SKM-1 treated with dmso at 0.1 percent for 144 hours (cell line): ENCODE measurements around the gene ALPK3.

ENCODE experiments used
- DNase-seq: peaks from one replicate; lab custom pipeline; 2025; ENCODE audit not compliant: unreplicated experiment; lab: John Stamatoyannopoulos, UW

The ALPK3 gene

GRCh38 chr15:84822653-84823281 is 5.6 kb downstream of the ALPK3 start:
- DNase-seq: no peak

GRCh38 chr15:84823282-84823878 is 6.2 kb downstream of the ALPK3 start:
- DNase-seq: no peak

- DNase-seq: no peak
Measured at GRCh38 chr15:84824260-84825007, 7.3 kb downstream of the ALPK3 start.

- DNase-seq: no peak
Measured at GRCh38 chr15:84826369-84826823, 9.2 kb downstream of the ALPK3 start.

GRCh38 chr15:84827246-84827645 is 10.1 kb downstream of the ALPK3 start:
- DNase-seq: no peak

- no peak for DNase-seq
Measured at GRCh38 chr15:84828086-84828908, 11.1 kb downstream of the ALPK3 start.

GRCh38 chr15:84829428-84829827 is 12.3 kb downstream of the ALPK3 start:
- no peak for DNase-seq

GRCh38 chr15:84830036-84830435 is 12.9 kb downstream of the ALPK3 start:
- DNase-seq: no peak

GRCh38 chr15:84831028-84831427 is 13.9 kb downstream of the ALPK3 start:
- DNase-seq: no peak

- DNase-seq: no peak
Measured at GRCh38 chr15:84831613-84832012, 14.5 kb downstream of the ALPK3 start.

- DNase-seq: no peak
Measured at GRCh38 chr15:84832448-84833040, 15.4 kb downstream of the ALPK3 start.

- DNase-seq: no peak
Measured at GRCh38 chr15:84833447-84834228, 16.5 kb downstream of the ALPK3 start.

GRCh38 chr15:84834229-84834955 is 17.2 kb downstream of the ALPK3 start:
- no peak for DNase-seq

GRCh38 chr15:84834969-84835368 is 17.8 kb downstream of the ALPK3 start:
- DNase-seq: no peak

- DNase-seq: no peak
Measured at GRCh38 chr15:84835661-84836337, 18.6 kb downstream of the ALPK3 start.

GRCh38 chr15:84836844-84837243 is 19.7 kb downstream of the ALPK3 start:
- peak; percentile 72 for DNase-seq

GRCh38 chr15:84839714-84840113 is 22.6 kb downstream of the ALPK3 start:
- DNase-seq: no peak

- no peak for DNase-seq
Measured at GRCh38 chr15:84840255-84840654, 23.1 kb downstream of the ALPK3 start.
